HG02759 (cell line): ENCODE measurements around the gene RGS13.
"Not testable (repeated sequence)": the region's sequence is repeated elsewhere in the genome, so short reads cannot be mapped to it uniquely, and the experiment has no call there.

Experiments used
- ATAC-seq: cut with Tn5 transposase; IDR thresholded peaks from one replicate; pipeline ENCODE4 v1.9.1; 2021; ENCODE audit warnings: mild to moderate bottlenecking, moderate library complexity; ENCODE audit not compliant: unreplicated experiment

Gene RGS13

GRCh38 chr1:192669174-192669573 is 33.2 kb downstream of the RGS13 start:
- ATAC-seq: no peak

GRCh38 chr1:192675716-192676115 is 39.8 kb downstream of the RGS13 start:
- ATAC-seq: no peak

GRCh38 chr1:192678099-192678498 is 42.2 kb downstream of the RGS13 start:
- ATAC-seq: no peak

GRCh38 chr1:192682335-192682734 is 46.4 kb downstream of the RGS13 start:
- ATAC-seq: no peak

- not testable (repeated sequence) for ATAC-seq
These were observed 47.1 kb downstream of the RGS13 start for GRCh38 chr1:192683081-192683480.

GRCh38 chr1:192689459-192689858 is 53.5 kb downstream of the RGS13 start:
- ATAC-seq: no peak

GRCh38 chr1:192691041-192691440 is 55.1 kb downstream of the RGS13 start:
- no peak for ATAC-seq

- ATAC-seq: no peak
These were observed 60.1 kb downstream of the RGS13 start for GRCh38 chr1:192696082-192696481.

GRCh38 chr1:192697771-192698170 is 61.8 kb downstream of the RGS13 start:
- no peak for ATAC-seq

- no peak for ATAC-seq
These were observed 62.8 kb downstream of the RGS13 start for GRCh38 chr1:192698731-192699130.

GRCh38 chr1:192700834-192701271 is 64.9 kb downstream of the RGS13 start:
- ATAC-seq: no peak

GRCh38 chr1:192702212-192702902 is 66.4 kb downstream of the RGS13 start:
- no peak for ATAC-seq

GRCh38 chr1:192703283-192704206 is 67.6 kb downstream of the RGS13 start:
- peak; percentile 76 for ATAC-seq

GRCh38 chr1:192705510-192705909 is 69.6 kb downstream of the RGS13 start:
- no peak for ATAC-seq

- ATAC-seq: no peak
These were observed 71.0 kb downstream of the RGS13 start for GRCh38 chr1:192706936-192707335.

- ATAC-seq: no peak
These were observed 72.1 kb downstream of the RGS13 start for GRCh38 chr1:192707978-192708547.

- no peak for ATAC-seq
These were observed 73.6 kb downstream of the RGS13 start for GRCh38 chr1:192709544-192709943.
